ENCODE data around the gene MLH1.

DNA sequence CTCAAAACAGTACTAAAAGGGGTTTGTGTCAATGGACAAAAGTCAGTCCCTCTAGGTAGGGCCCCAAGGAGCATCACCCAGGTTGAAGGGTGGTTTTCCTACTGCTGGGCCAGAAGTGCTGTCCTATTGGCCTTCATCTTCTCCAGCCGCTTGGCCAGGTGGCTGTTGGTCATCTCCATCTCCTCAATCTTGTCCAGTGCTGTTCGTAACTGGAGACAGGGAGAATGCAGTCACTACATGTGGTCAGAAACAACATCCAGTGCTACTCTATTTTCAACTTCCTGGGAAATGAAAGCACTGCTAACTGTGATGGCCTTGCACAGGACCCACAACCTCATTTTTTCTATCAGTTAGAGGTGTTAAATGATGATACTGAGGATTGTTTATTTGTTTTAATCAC is 60.4 kb downstream of the MLH1 start:
- TF ChIP-seq POLR2AphosphoS5 (IDR thresholded peaks at IDR 0.05) (no peak), POLR2A (IDR thresholded peaks at IDR 0.05) (no peak), EP300 (IDR thresholded peaks at IDR 0.05) (no peak)
- TF ChIP-seq, protein P1, sequence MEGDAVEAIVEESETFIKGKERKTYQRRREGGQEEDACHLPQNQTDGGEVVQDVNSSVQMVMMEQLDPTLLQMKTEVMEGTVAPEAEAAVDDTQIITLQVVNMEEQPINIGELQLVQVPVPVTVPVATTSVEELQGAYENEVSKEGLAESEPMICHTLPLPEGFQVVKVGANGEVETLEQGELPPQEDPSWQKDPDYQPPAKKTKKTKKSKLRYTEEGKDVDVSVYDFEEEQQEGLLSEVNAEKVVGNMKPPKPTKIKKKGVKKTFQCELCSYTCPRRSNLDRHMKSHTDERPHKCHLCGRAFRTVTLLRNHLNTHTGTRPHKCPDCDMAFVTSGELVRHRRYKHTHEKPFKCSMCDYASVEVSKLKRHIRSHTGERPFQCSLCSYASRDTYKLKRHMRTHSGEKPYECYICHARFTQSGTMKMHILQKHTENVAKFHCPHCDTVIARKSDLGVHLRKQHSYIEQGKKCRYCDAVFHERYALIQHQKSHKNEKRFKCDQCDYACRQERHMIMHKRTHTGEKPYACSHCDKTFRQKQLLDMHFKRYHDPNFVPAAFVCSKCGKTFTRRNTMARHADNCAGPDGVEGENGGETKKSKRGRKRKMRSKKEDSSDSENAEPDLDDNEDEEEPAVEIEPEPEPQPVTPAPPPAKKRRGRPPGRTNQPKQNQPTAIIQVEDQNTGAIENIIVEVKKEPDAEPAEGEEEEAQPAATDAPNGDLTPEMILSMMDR (IDR thresholded peaks at IDR 0.05): no peak
